ENCODE data around the gene ALDH1A3.

ALDH1A3 gene

GRCh38 chr15:100902436-100903167 lies 23.0 kb downstream of the ALDH1A3 start:
- DNase-seq: no peak

- DNase-seq: no peak
Measured at GRCh38 chr15:100903168-100903554, 23.5 kb downstream of the ALDH1A3 start.

GRCh38 chr15:100905850-100906249 lies 26.2 kb downstream of the ALDH1A3 start:
- no peak for DNase-seq

- no peak for DNase-seq
Measured at GRCh38 chr15:100908466-100908865, 28.8 kb downstream of the ALDH1A3 start.

- no peak for DNase-seq
Measured at GRCh38 chr15:100909565-100909964, 29.9 kb downstream of the ALDH1A3 start.

GRCh38 chr15:100909989-100910955 lies 30.6 kb downstream of the ALDH1A3 start:
- no peak for DNase-seq

- DNase-seq: no peak
Measured at GRCh38 chr15:100911086-100911485, 31.5 kb downstream of the ALDH1A3 start.

GRCh38 chr15:100913961-100914360 lies 34.3 kb downstream of the ALDH1A3 start:
- DNase-seq: no peak

GRCh38 chr15:100914876-100915275 lies 35.2 kb downstream of the ALDH1A3 start:
- DNase-seq: no peak

- DNase-seq: peak; percentile 82
Measured at GRCh38 chr15:100918034-100918689, 38.5 kb downstream of the ALDH1A3 start.

- DNase-seq: peak; percentile 17
Measured at GRCh38 chr15:100918690-100919480, 39.3 kb downstream of the ALDH1A3 start, which contains the start of gene LRRK1. TSS of gene LRRK1 (plus strand) at chr15:100919357. CDS start at chr15:100924633, 5,276 bp downstream.

GRCh38 chr15:100919481-100920405 lies 40.1 kb downstream of the ALDH1A3 start:
- peak; percentile 14 for DNase-seq

- no peak for DNase-seq
Measured at GRCh38 chr15:100920516-100921135, 41.0 kb downstream of the ALDH1A3 start.

GRCh38 chr15:100922192-100923040 lies 42.8 kb downstream of the ALDH1A3 start:
- no peak for DNase-seq

- no peak for DNase-seq
Measured at GRCh38 chr15:100923076-100923475, 43.4 kb downstream of the ALDH1A3 start.

- no peak for DNase-seq
Measured at GRCh38 chr15:100923902-100924301, 44.3 kb downstream of the ALDH1A3 start.

- no peak for DNase-seq
Measured at GRCh38 chr15:100924436-100924835, 44.8 kb downstream of the ALDH1A3 start.

- no peak for DNase-seq
Measured at GRCh38 chr15:100925480-100925879, 45.8 kb downstream of the ALDH1A3 start.

GRCh38 chr15:100926258-100926657 lies 46.6 kb downstream of the ALDH1A3 start:
- DNase-seq: no peak
